Non-pigmented ciliary epithelial cell (primary cell): ENCODE results near the gene HSPA1A.
"Not testable (repeated sequence)": the region's sequence is repeated elsewhere in the genome, so short reads cannot be mapped to it uniquely, and the experiment has no call there.

Experiments
- DNase-seq: peaks from one replicate; pipeline ENCODE4 v3.0.0-alpha.2; 2010; ENCODE audit warnings: low read depth

The HSPA1A gene

GRCh38 chr6:31811645-31812044, 3.7 kb upstream of the HSPA1A start:
- no peak for DNase-seq

- no peak for DNase-seq
Observed at GRCh38 chr6:31813465-31813849, 1.9 kb upstream of the HSPA1A start.

GRCh38 chr6:31814677-31815024, 692 bp upstream of the HSPA1A start:
- peak; percentile 94 for DNase-seq

- DNase-seq: not testable (repeated sequence)
Observed at GRCh38 chr6:31817133-31817928, 2.0 kb downstream of the HSPA1A start.

- DNase-seq: not testable (repeated sequence)
Observed at GRCh38 chr6:31817929-31818511, 2.7 kb downstream of the HSPA1A start.

GRCh38 chr6:31819871-31820299, 4.5 kb downstream of the HSPA1A start:
- no peak for DNase-seq

- DNase-seq: not testable (repeated sequence)
Observed at GRCh38 chr6:31820399-31820798, 5.1 kb downstream of the HSPA1A start.

- DNase-seq: no peak
Observed at GRCh38 chr6:31821301-31822035, 6.1 kb downstream of the HSPA1A start.

GRCh38 chr6:31822036-31822821, 6.9 kb downstream of the HSPA1A start:
- DNase-seq: no peak

GRCh38 chr6:31823592-31824196, 8.4 kb downstream of the HSPA1A start:
- not testable (repeated sequence) for DNase-seq

- no peak for DNase-seq
Observed at GRCh38 chr6:31825553-31825952, 10.2 kb downstream of the HSPA1A start.

- DNase-seq: no peak
Observed at GRCh38 chr6:31826793-31827285, 11.5 kb downstream of the HSPA1A start.

GRCh38 chr6:31827286-31828079, 12.1 kb downstream of the HSPA1A start, which contains the start of gene HSPA1B:
Gene HSPA1B, plus strand, starts transcription at chr6:31827738. Its CDS starts 213 bp downstream, at chr6:31827951.
- DNase-seq: peak; percentile 99

- DNase-seq: no peak
Observed at GRCh38 chr6:31829633-31830283, 14.4 kb downstream of the HSPA1A start.

- DNase-seq: no peak
Observed at GRCh38 chr6:31830886-31831335, 15.6 kb downstream of the HSPA1A start.

- DNase-seq: no peak
Observed at GRCh38 chr6:31831350-31832215, 16.2 kb downstream of the HSPA1A start.

- no peak for DNase-seq
Observed at GRCh38 chr6:31834367-31835250, 19.3 kb downstream of the HSPA1A start.

- no peak for DNase-seq
Observed at GRCh38 chr6:31836047-31836473, 20.7 kb downstream of the HSPA1A start.
